Activated CD4-positive, alpha-beta T cell treated with anti-CD3 and anti-CD28 coated beads, Interleukin-2, amount 50 U/mL, for 16 hours (primary cell): ENCODE measurements around the gene POP4.
"Not testable (repeated sequence)": the region's sequence is repeated elsewhere in the genome, so short reads cannot be mapped to it uniquely, and the experiment has no call there.

Source experiments
- DNase-seq: peaks from one replicate; pipeline ENCODE4 v3.0.0-alpha.2; 2020

The POP4 gene

GRCh38 chr19:29605653-29606419 lies at the start of gene POP4:
TSS of gene POP4 (plus strand) at chr19:29606283. CDS start at chr19:29606319, 36 bp downstream.
- DNase-seq, result peak; percentile 98

- DNase-seq, result not testable (repeated sequence)
These were observed 47.0 kb upstream of the POP4 start for GRCh38 chr19:29559110-29559509.

- no peak for DNase-seq
These were observed 46.3 kb upstream of the POP4 start for GRCh38 chr19:29559743-29560142.

- no peak for DNase-seq
These were observed 45.6 kb upstream of the POP4 start for GRCh38 chr19:29560313-29561075.

GRCh38 chr19:29561601-29562000 lies 44.5 kb upstream of the POP4 start:
- DNase-seq, result no peak

GRCh38 chr19:29562299-29563297 lies 43.5 kb upstream of the POP4 start:
- DNase-seq, result no peak

GRCh38 chr19:29563486-29564101 lies 42.5 kb upstream of the POP4 start:
- no peak for DNase-seq

- DNase-seq, result no peak
These were observed 41.5 kb upstream of the POP4 start for GRCh38 chr19:29564574-29565005.

- no peak for DNase-seq
These were observed 40.9 kb upstream of the POP4 start for GRCh38 chr19:29565171-29565570.

GRCh38 chr19:29566496-29567054 lies 39.5 kb upstream of the POP4 start:
- DNase-seq, result no peak

GRCh38 chr19:29567366-29567915 lies 38.6 kb upstream of the POP4 start:
- no peak for DNase-seq

GRCh38 chr19:29568036-29569025 lies 37.8 kb upstream of the POP4 start:
- no peak for DNase-seq

GRCh38 chr19:29569038-29569911 lies 36.8 kb upstream of the POP4 start:
- DNase-seq, result no peak

GRCh38 chr19:29571181-29571580 lies 34.9 kb upstream of the POP4 start:
- DNase-seq, result no peak

- DNase-seq, result no peak
These were observed 32.6 kb upstream of the POP4 start for GRCh38 chr19:29573486-29573885.

- DNase-seq, result no peak
These were observed 31.6 kb upstream of the POP4 start for GRCh38 chr19:29574510-29574909.

GRCh38 chr19:29576046-29576606 lies 30.0 kb upstream of the POP4 start:
- no peak for DNase-seq

- peak; percentile 50 for DNase-seq
These were observed 29.1 kb upstream of the POP4 start for GRCh38 chr19:29576761-29577648.
